ENCODE data around the gene TMTC4.
A peak's percentile ranks its signal among the peaks of the same experiment; 100 is the strongest.

The TMTC4 gene

GRCh38 chr13:100673376-100673712, 1.3 kb downstream of the TMTC4 start:
- Histone ChIP-seq H3K9me3 (ENCODE audit: insufficient read depth, low read depth, low read length) (no peaks in the 10 kb centered on the region), H4K12ac (ENCODE audit: low read depth, low read length) (no peak overlapping the region), H3K27ac (ENCODE audit: low read depth, low read length) (peak overlapping the region; percentile 88), H2BK12ac (ENCODE audit: low read length) (no peak overlapping the region), H2BK5ac (ENCODE audit: low read depth, low read length, poor library complexity) (no peak overlapping the region), H3K4me2 (ENCODE audit: low read length) (peak overlapping the region; percentile 93), H3K79me2 (ENCODE audit: control insufficient read depth, insufficient read depth, low read length, poor library complexity) (peaks cover 6% of the 10 kb centered on the region), H3K36me3 (ENCODE audit: control insufficient read depth in 1 of 2, insufficient read depth in 2 of 2, low read length in 2 of 2) (peaks cover 4 to 15% of the 10 kb centered on the region in 2 experiments), H3K4me1 (ENCODE audit: control insufficient read depth in 1 of 2, insufficient read depth in 2 of 2, low read length in 2 of 2) (peaks cover 8 to 9% of the 10 kb centered on the region in 2 experiments), H2BK120ac (ENCODE audit: insufficient read depth, low read length, poor library complexity) (no peak overlapping the region), H3K23ac (ENCODE audit: low read length) (no peak overlapping the region), H3K79me1 (ENCODE audit: low read length) (peaks cover 7% of the 10 kb centered on the region), H2AFZ (ENCODE audit: insufficient read depth, low read length, poor library complexity) (no peak overlapping the region), H3K14ac (ENCODE audit: low read length) (no peak overlapping the region), H4K91ac (ENCODE audit: low read depth, low read length) (no peak overlapping the region), H4K8ac (ENCODE audit: low read depth, low read length) (no peak overlapping the region), H3K18ac (ENCODE audit: low read length) (no peak overlapping the region), H3K4ac (ENCODE audit: low read depth, low read length) (peak overlapping the region; percentile 22), H3K27me3 (ENCODE audit: insufficient read depth, low read length) (no peaks in the 10 kb centered on the region), H2AK5ac (ENCODE audit: low read length) (no peak overlapping the region), H3K9ac (ENCODE audit: low read length) (peak overlapping the region; percentile 71), H3K4me3 (ENCODE audit: low read depth, low read length) (peak overlapping the region; percentile 82)
- DNase-seq: no peak
- WGBS (ENCODE audit: extremely low coverage, insufficient coverage, insufficient read length): no CpG with 5 or more reads among the region's 11 CpGs

DNA sequence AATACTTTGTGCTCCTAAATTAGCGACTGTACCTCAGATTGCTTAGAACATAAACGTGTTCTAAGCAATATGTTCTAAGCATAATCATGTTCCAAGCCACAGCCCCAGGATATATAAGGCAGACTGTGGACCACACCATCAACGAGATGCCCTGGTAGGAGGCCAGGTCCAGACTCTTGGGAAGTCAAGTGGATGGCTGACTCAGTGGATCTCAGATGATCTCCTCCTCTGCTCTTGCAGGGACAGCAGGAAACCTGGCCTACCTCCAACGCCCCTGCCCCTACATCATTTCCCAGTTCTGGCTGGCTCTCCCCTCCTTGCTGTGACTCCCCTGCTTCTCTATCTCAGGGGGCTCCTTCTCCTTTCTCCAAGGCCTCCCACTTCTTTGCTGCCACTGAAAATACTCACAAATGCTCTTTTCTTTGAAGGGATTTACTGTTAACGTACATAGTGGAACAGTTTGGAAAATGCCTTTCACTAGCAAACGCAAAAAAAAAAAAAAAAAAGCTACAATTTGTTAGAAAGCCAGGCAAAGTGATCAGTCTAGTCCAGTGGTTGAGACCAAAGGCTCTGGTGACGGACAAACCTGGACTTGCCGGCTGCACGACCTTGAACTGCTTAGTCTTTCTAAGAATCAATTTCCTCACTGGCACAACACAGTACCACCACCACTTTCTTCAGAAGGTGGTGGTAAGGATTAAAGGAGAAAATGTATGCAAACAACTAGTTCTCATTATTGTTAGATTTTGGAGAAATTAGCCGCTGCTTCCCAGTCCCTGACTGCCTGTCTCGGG, 3.0 kb downstream of the TMTC4 start:
- Histone ChIP-seq H4K12ac (ENCODE audit: low read depth, low read length) (peak overlapping the region; percentile 18), H3K4me3 (ENCODE audit: low read depth, low read length) (no peak overlapping the region), H2BK120ac (ENCODE audit: insufficient read depth, low read length, poor library complexity) (no peak overlapping the region), H4K91ac (ENCODE audit: low read depth, low read length) (no peak overlapping the region), H3K4me2 (ENCODE audit: low read length) (no peak overlapping the region), H3K79me2 (ENCODE audit: control insufficient read depth, insufficient read depth, low read length, poor library complexity) (peaks cover 6% of the 10 kb centered on the region), H3K27ac (ENCODE audit: low read depth, low read length) (no peak overlapping the region), H3K23ac (ENCODE audit: low read length) (no peak overlapping the region), H3K18ac (ENCODE audit: low read length) (peak overlapping the region; percentile 44), H2AK5ac (ENCODE audit: low read length) (no peak overlapping the region), H3K9me3 (ENCODE audit: insufficient read depth, low read depth, low read length) (no peaks in the 10 kb centered on the region), H3K27me3 (ENCODE audit: insufficient read depth, low read length) (no peaks in the 10 kb centered on the region), H4K8ac (ENCODE audit: low read depth, low read length) (no peak overlapping the region), H3K79me1 (ENCODE audit: low read length) (peaks cover 7% of the 10 kb centered on the region), H3K4ac (ENCODE audit: low read depth, low read length) (peak overlapping the region; percentile 66), H3K36me3 (ENCODE audit: control insufficient read depth in 1 of 2, insufficient read depth in 2 of 2, low read length in 2 of 2) (peaks cover 13 to 26% of the 10 kb centered on the region in 2 experiments), H3K9ac (ENCODE audit: low read length) (no peak overlapping the region), H2AFZ (ENCODE audit: insufficient read depth, low read length, poor library complexity) (no peak overlapping the region), H3K4me1 (ENCODE audit: control insufficient read depth in 1 of 2, insufficient read depth in 2 of 2, low read length in 2 of 2) (peaks cover 8 to 9% of the 10 kb centered on the region in 2 experiments), H2BK5ac (ENCODE audit: low read depth, low read length, poor library complexity) (no peak overlapping the region), H3K14ac (ENCODE audit: low read length) (no peak overlapping the region), H2BK12ac (ENCODE audit: low read length) (no peak overlapping the region)
- DNase-seq: no peak
- whole genome bisulfite sequencing (ENCODE audit: extremely low coverage, insufficient coverage, insufficient read length): no CpG with 5 or more reads among the region's 11 CpGs

DNA sequence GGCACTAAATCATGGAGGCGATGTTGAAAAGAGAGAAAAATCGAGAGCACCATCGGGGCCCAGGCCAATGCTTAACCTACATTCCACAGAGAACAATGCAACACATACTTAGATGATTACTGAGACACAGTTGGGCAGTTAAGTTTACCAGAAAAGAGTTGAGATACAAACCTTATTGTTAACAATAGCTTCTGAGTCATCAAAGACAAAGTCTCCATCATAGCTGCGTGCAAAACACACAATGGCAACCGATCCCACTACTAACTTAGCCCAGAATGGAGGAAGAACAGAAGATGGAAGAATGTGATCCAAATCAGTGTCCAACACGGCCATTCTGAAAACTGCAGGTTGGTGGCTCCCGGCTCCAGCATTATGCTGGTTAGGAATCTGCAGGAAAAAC, 6.2 kb downstream of the TMTC4 start:
- Histone ChIP-seq H4K91ac (ENCODE audit: low read depth, low read length) (no peak overlapping the region), H2BK5ac (ENCODE audit: low read depth, low read length, poor library complexity) (no peak overlapping the region), H3K79me1 (ENCODE audit: low read length) (no peaks in the 10 kb centered on the region), H3K27me3 (ENCODE audit: insufficient read depth, low read length) (no peaks in the 10 kb centered on the region), H2BK120ac (ENCODE audit: insufficient read depth, low read length, poor library complexity) (no peak overlapping the region), H4K12ac (ENCODE audit: low read depth, low read length) (no peak overlapping the region), H3K9ac (ENCODE audit: low read length) (no peak overlapping the region), H3K18ac (ENCODE audit: low read length) (no peak overlapping the region), H2AK5ac (ENCODE audit: low read length) (no peak overlapping the region), H3K9me3 (ENCODE audit: insufficient read depth, low read depth, low read length) (no peaks in the 10 kb centered on the region), H2BK12ac (ENCODE audit: low read length) (no peak overlapping the region), H3K4me1 (ENCODE audit: control insufficient read depth in 1 of 2, insufficient read depth in 2 of 2, low read length in 2 of 2) (peaks cover 4 to 7% of the 10 kb centered on the region in 2 experiments), H3K36me3 (ENCODE audit: control insufficient read depth in 1 of 2, insufficient read depth in 2 of 2, low read length in 2 of 2) (peaks cover 35 to 48% of the 10 kb centered on the region in 2 experiments), H3K27ac (ENCODE audit: low read depth, low read length) (no peak overlapping the region), H3K79me2 (ENCODE audit: control insufficient read depth, insufficient read depth, low read length, poor library complexity) (peaks cover 3% of the 10 kb centered on the region), H3K14ac (ENCODE audit: low read length) (no peak overlapping the region), H3K4me3 (ENCODE audit: low read depth, low read length) (no peak overlapping the region), H4K8ac (ENCODE audit: low read depth, low read length) (no peak overlapping the region), H2AFZ (ENCODE audit: insufficient read depth, low read length, poor library complexity) (no peak overlapping the region), H3K4me2 (ENCODE audit: low read length) (no peak overlapping the region), H3K4ac (ENCODE audit: low read depth, low read length) (no peak overlapping the region), H3K23ac (ENCODE audit: low read length) (no peak overlapping the region)
- peak in 1 of 2 donors; percentile 30 for DNase-seq
- WGBS (ENCODE audit: extremely low coverage, insufficient coverage, insufficient read length): no CpG with 5 or more reads among the region's 7 CpGs

DNA sequence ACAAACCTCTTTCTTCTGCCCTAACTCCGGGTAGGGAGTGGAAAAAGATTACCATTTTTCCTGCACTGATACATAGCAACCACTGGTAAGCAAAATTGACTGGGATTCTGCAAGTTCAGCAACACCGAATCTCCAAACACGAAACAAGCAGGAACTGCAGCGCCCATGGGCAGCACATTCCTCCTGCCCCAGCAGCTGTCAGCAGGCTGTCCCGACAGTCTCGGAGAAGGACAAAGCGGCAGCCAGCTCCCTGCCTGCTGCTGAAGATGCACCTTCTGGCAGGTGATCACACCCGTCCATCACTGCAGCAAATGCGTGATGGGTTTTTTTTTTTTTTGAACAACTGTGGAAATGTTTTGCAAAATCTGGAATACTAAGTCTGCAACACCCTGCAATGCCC, 6.7 kb downstream of the TMTC4 start:
- peaks cover 3% of the 10 kb centered on the region for H3K79me2 ChIP-seq (ENCODE audit: control insufficient read depth, insufficient read depth, low read length, poor library complexity)
- H3K4me3 ChIP-seq (ENCODE audit: low read depth, low read length): peak overlapping the region; percentile 8
- H3K18ac ChIP-seq (ENCODE audit: low read length): no peak overlapping the region
- H3K4me1 ChIP-seq (ENCODE audit: control insufficient read depth in 1 of 2, insufficient read depth in 2 of 2, low read length in 2 of 2): peaks cover 0 to 2% of the 10 kb centered on the region in 2 experiments
- H4K91ac ChIP-seq (ENCODE audit: low read depth, low read length): no peak overlapping the region
- H4K12ac ChIP-seq (ENCODE audit: low read depth, low read length): no peak overlapping the region
- no peak overlapping the region for H2BK120ac ChIP-seq (ENCODE audit: insufficient read depth, low read length, poor library complexity)
- no peaks in the 10 kb centered on the region for H3K27me3 ChIP-seq (ENCODE audit: insufficient read depth, low read length)
- H3K14ac ChIP-seq (ENCODE audit: low read length): no peak overlapping the region
- no peak overlapping the region for H2AFZ ChIP-seq (ENCODE audit: insufficient read depth, low read length, poor library complexity)
- no CpG with 5 or more reads among the region's 9 CpGs for WGBS (ENCODE audit: extremely low coverage, insufficient coverage, insufficient read length)
- H3K36me3 ChIP-seq (ENCODE audit: control insufficient read depth in 1 of 2, insufficient read depth in 2 of 2, low read length in 2 of 2): peaks cover 37 to 52% of the 10 kb centered on the region in 2 experiments
- H2BK5ac ChIP-seq (ENCODE audit: low read depth, low read length, poor library complexity): no peak overlapping the region
- no peak overlapping the region for H3K4ac ChIP-seq (ENCODE audit: low read depth, low read length)
- H3K23ac ChIP-seq (ENCODE audit: low read length): no peak overlapping the region
- no peak overlapping the region for H3K9ac ChIP-seq (ENCODE audit: low read length)
- H2BK12ac ChIP-seq (ENCODE audit: low read length): no peak overlapping the region
- no peaks in the 10 kb centered on the region for H3K79me1 ChIP-seq (ENCODE audit: low read length)
- no peaks in the 10 kb centered on the region for H3K9me3 ChIP-seq (ENCODE audit: insufficient read depth, low read depth, low read length)
- H3K4me2 ChIP-seq (ENCODE audit: low read length): no peak overlapping the region
- DNase-seq: no peak
- H4K8ac ChIP-seq (ENCODE audit: low read depth, low read length): no peak overlapping the region
- H2AK5ac ChIP-seq (ENCODE audit: low read length): no peak overlapping the region
- no peak overlapping the region for H3K27ac ChIP-seq (ENCODE audit: low read depth, low read length)
